Transverse colon (tissue), 4 donors: ENCODE data around the gene CENPS. TPM values are rescaled to one million over a fixed set of nuclear protein-coding genes. Genes with fewer than 3 reads are reported as not detected.
"Not testable (repeated sequence)": the region's sequence is repeated elsewhere in the genome, so short reads cannot be mapped to it uniquely, and the experiment has no call there.

ENCODE experiments used
- DNase-seq: peaks from one replicate; pipeline ENCODE4 v3.0.0-alpha.2; 2019
- H3K27ac ChIP-seq, 4 donors: fragments of 200-600 bp; sonication (generic); 2 replicates each; pipeline ENCODE4 v1.5.1; 2016 to 2018; ENCODE audit warnings: inconsistent platforms in 4 of 4
- H3K27me3 ChIP-seq: fragments of 200-600 bp; sonication (generic); 2 replicates; pipeline ENCODE4 v1.5.1; 2017; ENCODE audit warnings: inconsistent platforms
- H3K36me3 ChIP-seq, 4 donors: fragments of 200-600 bp; sonication (generic); 2 replicates each; pipeline ENCODE4 v1.5.1; 2017 to 2019; ENCODE audit warnings: inconsistent platforms in 4 of 4
- H3K4me1 ChIP-seq, 4 donors: fragments of 200-600 bp; sonication (generic); 2 replicates each; pipeline ENCODE4 v1.5.1; 2017 to 2020; ENCODE audit warnings: inconsistent platforms in 4 of 4
- H3K4me3 ChIP-seq, 4 donors: fragments of 200-600 bp; sonication (generic); 1 replicate in 1 of 4; 2 replicates in 3 of 4; pipeline versions ENCODE4 v1.5.1 to v1.6.1; 2017 to 2019; ENCODE audit warnings: inconsistent platforms in 4 of 4
- H3K9me3 ChIP-seq, 2 donors: fragments of 200-600 bp; sonication (generic); 2 replicates each; pipeline ENCODE4 v1.5.1; 2017 to 2019; ENCODE audit warnings: inconsistent platforms in 2 of 2
- CTCF ChIP-seq, 5 experiments: fragments of 200-600 bp in 3 of 5; fragments of 450-650 bp in 2 of 5; sonication (generic) in 3 of 5; IDR thresholded peaks; 1 replicate in 2 of 5; 2 replicates in 3 of 5; pipeline ENCODE4 v1.5.1; 2016 to 2017; ENCODE audit warnings: antibody characterized with exemption in 5 of 5, inconsistent platforms in 3 of 5, mild to moderate bottlenecking in 2 of 5, moderate library complexity in 1 of 5
- EP300 ChIP-seq: sonication (generic); formaldehyde crosslinking; IDR thresholded peaks from one replicate; pipeline ENCODE4 v1.6.1; 2017; ENCODE audit warnings: antibody characterized with exemption, low read depth
- POLR2A ChIP-seq: fragments of 450-650 bp; IDR thresholded peaks from one replicate; pipeline ENCODE4 v1.6.1; 2016; ENCODE audit warnings: antibody characterized with exemption, mild to moderate bottlenecking, moderate library complexity
- POLR2AphosphoS5 ChIP-seq, 3 donors: sonication (generic); formaldehyde crosslinking; IDR thresholded peaks; one replicate each; pipeline ENCODE4 v1.6.1; 2016; ENCODE audit warnings: antibody characterized with exemption in 3 of 3
- WGBS, 2 donors: methylation state at CpG; one replicate each; pipeline ENCODE4 v1.1.5; 2018; ENCODE audit warnings: low coverage in 1 of 2; 5-methylcytosine and 5-hydroxymethylcytosine counted together
- in situ Hi-C, 4 donors: fragments of 200-750 bp; cut with MboI; loops; one replicate each; pipeline versions ENCODE4 v1.15.0 to v1.15.1; 2017; ENCODE audit warnings: low sequenced_read_pairs in 3 of 4, low pct_ligation_motif_present in 1 of 4, low pct_unique_long_range_greater_than_20kb in 1 of 4
- intact Hi-C: fragments of 100-400 bp; cut with DNase I; formaldehyde crosslinking; loops from one replicate; pipeline ENCODE4 v1.15.1; 2023; ENCODE audit warnings: low total_unique reads
- total RNA-seq, 4 donors: library from RNA; depleted of rRNA; stranded (reverse); fragments of >200 nt; gene quantifications; one replicate each; pipeline ENCODE4 v1.1.0, GENCODE V29; 2016

The CENPS gene
- total RNA-seq, 4 donors from 2014 or later = 6.8 to 8.2 TPM; not detected in 2

GRCh38 chr1:10472220-10473144 lies 42.2 kb downstream of the CENPS start, which contains the start of gene DFFA:
TSS of gene DFFA (minus strand) at chr1:10472529. CDS start at chr1:10472458, 71 bp downstream.
- peak within 1 kb of the TSS; percentile 64 to 88 (median 68) for H3K4me3 ChIP-seq
- H3K27ac ChIP-seq = peak within 1 kb of the TSS; percentile 71 to 84 (median 80)
- peak; percentile 94 for DNase-seq
- WGBS, 2 donors = 0 to 3% methylated on average over 11 to 32 of the region's 59 CpGs
- H3K9me3 ChIP-seq = no peaks in the 10 kb centered on the region
- H3K4me1 ChIP-seq = peaks cover 11 to 35% (median 27%) of the 10 kb centered on the region in 4 donors
- in situ Hi-C loops (no loop called here), intact Hi-C loops (loop anchor here (10.0 kb wide), 1 partner anchor 1822 kb away; no protein-coding TSS in a partner anchor)
- H3K36me3 ChIP-seq = peaks cover 0 to 12% (median 5%) of the 10 kb centered on the region in 4 donors
- peak; percentile 46 for TF ChIP-seq POLR2A
- TF ChIP-seq POLR2AphosphoS5 (IDR thresholded peaks at IDR 0.05) = peak; percentile 57 to 80 (median 77)
- TF ChIP-seq CTCF (IDR thresholded peaks at IDR 0.05) = no peak
- no peaks in the 10 kb centered on the region for H3K27me3 ChIP-seq

- in situ Hi-C loops = no loop called here
- 80 to 90% methylated on average over 23 of the region's 23 CpGs for WGBS, 2 donors
- peak overlapping the region; percentile 71 to 84 (median 80) for H3K27ac ChIP-seq
- H3K4me3 ChIP-seq = peak overlapping the region in 2 of 4 donors; percentile 67 to 88
- TF ChIP-seq POLR2A (no peak), CTCF (IDR thresholded peaks at IDR 0.05) (no peak), POLR2AphosphoS5 (IDR thresholded peaks at IDR 0.05) (no peak), EP300 (no peak)
- DNase-seq = no peak
- H3K27me3 ChIP-seq = no peaks in the 10 kb centered on the region
- peaks cover 0 to 10% (median 3%) of the 10 kb centered on the region in 4 donors for H3K36me3 ChIP-seq
- H3K9me3 ChIP-seq = no peaks in the 10 kb centered on the region
- intact Hi-C loops = loop anchor here (10.0 kb wide), 1 partner anchor 1822 kb away; no protein-coding TSS in a partner anchor
- H3K4me1 ChIP-seq = peaks cover 11 to 35% (median 27%) of the 10 kb centered on the region in 4 donors
These were observed 43.0 kb downstream of the CENPS start for GRCh38 chr1:10473145-10473765.

GRCh38 chr1:10474309-10474612 lies 44.0 kb downstream of the CENPS start:
- H3K4me3 ChIP-seq = peak overlapping the region in 3 of 4 donors; percentile 86 to 98 (median 91)
- H3K27ac ChIP-seq = peak overlapping the region; percentile 86 to 92 (median 90)
- WGBS, 2 donors = 87 to 90% methylated on average over 3 to 10 of the region's 10 CpGs
- H3K27me3 ChIP-seq, H3K36me3 ChIP-seq, H3K9me3 ChIP-seq, DNase-seq, in situ Hi-C loops: not testable (repeated sequence)
- intact Hi-C loops = loop anchor here (10.0 kb wide), 1 partner anchor 1821 kb away; no protein-coding TSS in a partner anchor
- peaks cover 11 to 35% (median 27%) of the 10 kb centered on the region in 4 donors for H3K4me1 ChIP-seq

GRCh38 chr1:10474613-10475507 lies 44.6 kb downstream of the CENPS start, which contains the start of gene PEX14:
TSS of gene PEX14 (plus strand) at chr1:10474950. CDS start at chr1:10474967, 17 bp downstream.
- Histone ChIP-seq H3K36me3 (no peaks in the 10 kb centered on the region), H3K9me3 (no peaks in the 10 kb centered on the region), H3K27me3 (no peaks in the 10 kb centered on the region), H3K4me1 (peaks cover 11 to 35% (median 27%) of the 10 kb centered on the region in 4 donors), H3K4me3 (peak within 1 kb of the TSS; percentile 86 to 98 (median 88)), H3K27ac (peak within 1 kb of the TSS; percentile 86 to 92 (median 90))
- intact Hi-C loops = loop anchor here (10.0 kb wide), 1 partner anchor 1820 kb away; no protein-coding TSS in a partner anchor
- in situ Hi-C loops = no loop called here
- WGBS, 2 donors = 15% methylated on average over 36 of the region's 50 CpGs; no CpG with 5 or more reads in 1 of the 2 donors
- TF ChIP-seq POLR2AphosphoS5 (IDR thresholded peaks at IDR 0.05) = peak in 2 of 3 donors; percentile 58 to 61
- no peak for TF ChIP-seq CTCF (IDR thresholded peaks at IDR 0.05)
- TF ChIP-seq EP300 = no peak
- TF ChIP-seq POLR2A = peak; percentile 38
- peak; percentile 91 for DNase-seq
